Osteoblast (primary cell): ENCODE results near the gene TM4SF1. TPM values are rescaled to one million over a fixed set of nuclear protein-coding genes. Genes with fewer than 3 reads are reported as not detected.
A peak's percentile ranks its signal among the peaks of the same experiment; 100 is the strongest.

Experiments used
- DNase-seq: peaks from one replicate; pipeline ENCODE4 v3.0.0; 2011; ENCODE audit warnings: low spot score, mixed read lengths; ENCODE audit not compliant: insufficient read length; ENCODE audit errors: missing footprints
- H2AFZ ChIP-seq: 2 replicates; pipeline ENCODE4 v1.6.0; 2011; ENCODE audit warnings: mild to moderate bottlenecking, low read length
- H3K27ac ChIP-seq: 2 replicates; pipeline ENCODE4 v1.5.1; 2011; ENCODE audit warnings: mild to moderate bottlenecking, low read depth, low read length, moderate library complexity
- H3K27me3 ChIP-seq: 2 replicates; pipeline ENCODE4 v1.6.0; 2012; ENCODE audit warnings: mild to moderate bottlenecking, control low read depth, inconsistent platforms, low read length, moderate library complexity; ENCODE audit not compliant: insufficient read depth
- H3K36me3 ChIP-seq: 2 replicates; pipeline ENCODE4 v1.5.1; 2011; ENCODE audit warnings: mild to moderate bottlenecking, low read length, control low read depth, moderate library complexity; ENCODE audit not compliant: insufficient read depth
- H3K4me1 ChIP-seq: 2 replicates; pipeline ENCODE4 v1.5.1; 2011; ENCODE audit warnings: mild to moderate bottlenecking, low read length, control low read depth, moderate library complexity; ENCODE audit not compliant: insufficient read depth
- H3K4me2 ChIP-seq: 2 replicates; pipeline ENCODE4 v1.6.0; 2011; ENCODE audit warnings: mild to moderate bottlenecking, low read length; ENCODE audit not compliant: insufficient read depth
- H3K4me3 ChIP-seq: fragments of 200-600 bp; sonication (generic); 3 replicates; pipeline ENCODE4 v1.5.1; 2012; ENCODE audit warnings: mild to moderate bottlenecking, low read length, inconsistent platforms; ENCODE audit not compliant: insufficient read depth
- H3K79me2 ChIP-seq: 2 replicates; pipeline ENCODE4 v1.6.0; 2012; ENCODE audit warnings: mild to moderate bottlenecking, low read length, control low read depth, inconsistent platforms; ENCODE audit not compliant: insufficient read depth
- H3K9me3 ChIP-seq: 2 replicates; pipeline ENCODE4 v1.5.1; 2011; ENCODE audit warnings: low read depth, low read length, control low read depth
- H4K20me1 ChIP-seq: 2 replicates; pipeline ENCODE4 v1.6.0; 2012; ENCODE audit warnings: mild to moderate bottlenecking, low read length, control low read depth; ENCODE audit not compliant: insufficient read depth
- CTCF ChIP-seq: IDR thresholded peaks from 2 replicates; pipeline ENCODE4 v1.5.1; 2011; ENCODE audit warnings: mild to moderate bottlenecking, low read depth, low read length, moderate library complexity; ENCODE audit errors: extremely low read depth
- total RNA-seq: library from RNA; depleted of rRNA; stranded (reverse); fragments of >200 nt; gene quantifications from 2 replicates; pipeline ENCODE4 v1.2.3, GENCODE V29; 2012

The TM4SF1 gene
- total RNA-seq, 1 donor = 210 TPM

- Histone ChIP-seq H3K4me2 (no peak overlapping the region), H2AFZ (peak overlapping the region; percentile 6), H3K4me1 (peaks cover 40% of the 10 kb centered on the region), H3K27me3 (no peaks in the 10 kb centered on the region), H3K4me3 (no peak overlapping the region), H3K36me3 (no peaks in the 10 kb centered on the region), H4K20me1 (no peaks in the 10 kb centered on the region), H3K9me3 (no peaks in the 10 kb centered on the region), H3K79me2 (no peaks in the 10 kb centered on the region), H3K27ac (peak overlapping the region; percentile 73)
- no peak for TF ChIP-seq CTCF
- DNase-seq = no peak
These were observed 19.0 kb upstream of the TM4SF1 start for GRCh38 chr3:149396476-149396875.

- no peak for TF ChIP-seq CTCF
- no peaks in the 10 kb centered on the region for H3K79me2 ChIP-seq
- no peaks in the 10 kb centered on the region for H3K36me3 ChIP-seq
- H4K20me1 ChIP-seq = no peaks in the 10 kb centered on the region
- peak overlapping the region; percentile 6 for H2AFZ ChIP-seq
- H3K4me1 ChIP-seq = peaks cover 33% of the 10 kb centered on the region
- no peak for DNase-seq
- H3K4me3 ChIP-seq = no peak overlapping the region
- no peaks in the 10 kb centered on the region for H3K9me3 ChIP-seq
- H3K27ac ChIP-seq = peak overlapping the region; percentile 73
- peak overlapping the region; percentile 45 for H3K4me2 ChIP-seq
- H3K27me3 ChIP-seq = no peaks in the 10 kb centered on the region
These were observed 17.9 kb upstream of the TM4SF1 start for GRCh38 chr3:149395107-149396089.

- no peak for DNase-seq
- Histone ChIP-seq H2AFZ (no peak overlapping the region), H3K36me3 (no peaks in the 10 kb centered on the region), H3K79me2 (no peaks in the 10 kb centered on the region), H3K4me2 (no peak overlapping the region), H3K4me3 (no peak overlapping the region), H3K27me3 (no peaks in the 10 kb centered on the region), H3K27ac (peak overlapping the region; percentile 25), H3K9me3 (no peaks in the 10 kb centered on the region), H3K4me1 (peaks cover 33% of the 10 kb centered on the region), H4K20me1 (no peaks in the 10 kb centered on the region)
- peak; percentile 96 for TF ChIP-seq CTCF
These were observed 16.1 kb upstream of the TM4SF1 start for GRCh38 chr3:149393345-149394160.
